NCI-H2227 treated with DMSO at 0.1 percent for 48 hours (cell line): ENCODE data around the gene IFNA16.
"Not testable (repeated sequence)": the region's sequence is repeated elsewhere in the genome, so short reads cannot be mapped to it uniquely, and the experiment has no call there.

Source experiments
- DNase-seq: peaks from one replicate; lab custom pipeline; 2025; lab: John Stamatoyannopoulos, UW

IFNA16 gene

GRCh38 chr9:21194867-21195776 lies 22.0 kb downstream of the IFNA16 start:
- not testable (repeated sequence) for DNase-seq

- DNase-seq: not testable (repeated sequence)
Measured at GRCh38 chr9:21187487-21187886, 29.6 kb downstream of the IFNA16 start, which contains the start of gene IFNA4. TSS of gene IFNA4 (minus strand) at chr9:21187587. CDS start at chr9:21187531, 56 bp downstream.

GRCh38 chr9:21182810-21183736 lies 34.0 kb downstream of the IFNA16 start:
- DNase-seq: not testable (repeated sequence)

- no peak for DNase-seq
Measured at GRCh38 chr9:21174671-21175070, 42.4 kb downstream of the IFNA16 start.

GRCh38 chr9:21172156-21172555 lies 45.0 kb downstream of the IFNA16 start:
- no peak for DNase-seq

- no peak for DNase-seq
Measured at GRCh38 chr9:21171351-21171750, 45.8 kb downstream of the IFNA16 start.

GRCh38 chr9:21166560-21166959 lies 50.6 kb downstream of the IFNA16 start, which contains the start of gene IFNA21:
TSS of gene IFNA21 (minus strand) at chr9:21166660. CDS start at chr9:21166612, 48 bp downstream.
- not testable (repeated sequence) for DNase-seq
